SK-N-MC (cell line): ENCODE results near the gene OR8B2.

ENCODE experiments used
- EZH2 ChIP-seq: fragments of 200-600 bp; sonication (generic); IDR thresholded peaks from one replicate; pipeline ENCODE4 v1.6.1; 2017; ENCODE audit warnings: antibody characterized with exemption
- POLR2AphosphoS5 ChIP-seq: IDR thresholded peaks from 2 replicates; pipeline ENCODE4 v1.6.1; 2012; ENCODE audit warnings: mild to moderate bottlenecking, low read depth, low read length, borderline replicate concordance

- TF ChIP-seq EZH2 (no peak), POLR2AphosphoS5 (no peak)
Measured at GRCh38 chr11:124421043-124421442, 36.7 kb upstream of the OR8B2 start.
